NCI-H1105 (cell line): ENCODE data around the gene AKR1C1.
"Not testable (repeated sequence)": the region's sequence is repeated elsewhere in the genome, so short reads cannot be mapped to it uniquely, and the experiment has no call there.

ENCODE experiments used
- DNase-seq: peaks from one replicate; lab custom pipeline; 2025; lab: John Stamatoyannopoulos, UW

AKR1C1 gene

GRCh38 chr10:4947635-4948596 is 15.3 kb upstream of the AKR1C1 start:
- DNase-seq = no peak

- DNase-seq = not testable (repeated sequence)
Observed at GRCh38 chr10:4951512-4952162, 11.6 kb upstream of the AKR1C1 start.

DNA sequence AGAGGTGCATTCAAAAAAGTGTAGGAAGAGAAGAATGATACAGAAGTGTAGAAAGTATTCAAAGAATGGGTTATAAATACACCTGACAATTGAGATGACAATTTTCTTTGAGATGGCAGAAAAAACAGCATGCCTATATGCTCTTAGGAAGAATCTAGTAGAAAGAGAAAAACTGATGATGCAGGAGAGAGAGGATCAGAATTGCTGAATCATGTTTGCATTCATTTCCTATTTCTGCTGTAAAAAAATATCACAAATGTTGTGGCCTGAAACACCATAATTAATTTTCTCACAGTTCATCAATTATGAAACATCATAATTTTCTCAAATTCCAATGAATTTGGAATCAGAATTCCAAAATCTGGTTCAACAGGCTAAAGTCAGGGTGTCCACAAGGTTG is 9.8 kb upstream of the AKR1C1 start:
- no peak for DNase-seq

GRCh38 chr10:4956088-4956487 is 7.1 kb upstream of the AKR1C1 start:
- DNase-seq = not testable (repeated sequence)

- DNase-seq = not testable (repeated sequence)
Observed at GRCh38 chr10:4956955-4957645, 6.1 kb upstream of the AKR1C1 start.

GRCh38 chr10:4961558-4961957 is 1.7 kb upstream of the AKR1C1 start:
- not testable (repeated sequence) for DNase-seq

GRCh38 chr10:4962308-4962707 is 907 bp upstream of the AKR1C1 start:
- not testable (repeated sequence) for DNase-seq

- DNase-seq = not testable (repeated sequence)
Observed at GRCh38 chr10:4963815-4964154, 570 bp downstream of the AKR1C1 start.

- not testable (repeated sequence) for DNase-seq
Observed at GRCh38 chr10:4965763-4966162, 2.5 kb downstream of the AKR1C1 start.

GRCh38 chr10:4967189-4967588 is 4.0 kb downstream of the AKR1C1 start:
- not testable (repeated sequence) for DNase-seq

DNA sequence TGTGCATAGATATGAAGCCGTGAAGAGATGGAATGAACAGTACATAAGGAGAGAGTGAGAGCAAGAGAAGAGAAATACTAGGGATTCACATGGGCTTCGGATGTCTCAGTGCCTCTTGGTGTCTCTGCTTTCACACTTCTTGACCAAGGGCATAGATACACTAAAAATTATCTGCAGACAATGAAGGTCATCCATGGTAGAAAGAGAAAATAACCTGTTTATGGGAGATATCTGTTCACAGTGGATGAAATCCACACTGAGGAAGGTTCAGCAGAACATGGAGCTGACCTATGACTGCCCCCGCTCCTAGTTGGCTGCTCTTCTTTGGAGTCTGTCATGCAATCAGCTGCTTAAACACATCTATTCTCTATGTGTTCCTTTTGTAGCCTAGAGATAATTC is 6.1 kb downstream of the AKR1C1 start:
- not testable (repeated sequence) for DNase-seq

- not testable (repeated sequence) for DNase-seq
Observed at GRCh38 chr10:4970362-4970761, 7.1 kb downstream of the AKR1C1 start.

DNA sequence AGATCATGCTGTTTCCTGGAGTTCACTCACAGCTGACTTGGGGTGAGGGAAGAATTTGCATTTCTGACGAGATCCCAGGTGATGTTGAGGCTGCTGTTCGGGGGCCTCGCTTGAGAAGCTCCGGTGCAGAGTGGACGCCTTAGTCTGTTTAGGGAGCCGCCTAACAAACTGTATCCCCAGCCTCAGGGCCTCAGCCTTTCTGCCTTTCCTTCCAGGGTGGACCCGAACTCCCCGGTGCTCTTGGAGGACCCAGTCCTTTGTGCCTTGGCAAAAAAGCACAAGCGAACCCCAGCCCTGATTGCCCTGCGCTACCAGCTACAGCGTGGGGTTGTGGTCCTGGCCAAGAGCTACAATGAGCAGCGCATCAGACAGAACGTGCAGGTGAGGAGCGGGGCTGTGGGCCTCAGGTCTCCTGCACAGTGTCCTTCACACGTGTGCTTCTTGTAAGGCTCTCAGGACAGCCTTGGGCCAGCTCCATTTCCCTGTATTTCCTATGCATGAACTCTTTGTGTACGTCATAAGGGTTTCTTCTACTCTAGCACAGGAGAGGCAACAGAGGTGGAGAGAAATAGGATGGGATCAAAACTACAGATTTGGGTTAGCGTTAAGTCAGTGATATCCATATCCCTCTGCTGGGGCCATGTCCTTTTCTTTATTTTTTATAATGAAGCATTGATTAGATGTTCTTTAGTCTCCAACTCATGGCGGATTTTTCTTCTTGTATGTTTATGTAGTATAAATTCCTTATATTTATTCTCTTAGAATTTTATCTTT is 9.3 kb downstream of the AKR1C1 start:
- not testable (repeated sequence) for DNase-seq

DNA sequence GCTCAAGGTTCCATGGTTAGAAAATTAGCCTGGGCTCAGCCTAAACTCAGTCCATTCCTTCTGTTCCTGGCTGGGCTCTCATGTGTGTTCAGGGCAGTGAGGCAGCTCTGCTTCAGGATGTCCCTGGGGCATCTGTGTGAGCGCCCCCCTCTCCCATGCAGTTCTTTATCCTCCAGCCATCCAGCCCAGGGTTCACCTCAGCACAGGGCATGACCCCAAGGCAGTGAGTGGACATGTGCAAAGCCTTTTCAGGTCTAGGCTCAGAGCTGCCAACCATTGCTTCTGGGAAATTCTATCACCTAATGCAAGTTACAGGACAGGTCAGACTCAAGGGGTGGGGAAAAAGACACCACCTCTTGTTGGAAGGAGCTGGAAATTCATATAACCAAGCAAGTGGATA is 10.1 kb downstream of the AKR1C1 start:
- not testable (repeated sequence) for DNase-seq

DNA sequence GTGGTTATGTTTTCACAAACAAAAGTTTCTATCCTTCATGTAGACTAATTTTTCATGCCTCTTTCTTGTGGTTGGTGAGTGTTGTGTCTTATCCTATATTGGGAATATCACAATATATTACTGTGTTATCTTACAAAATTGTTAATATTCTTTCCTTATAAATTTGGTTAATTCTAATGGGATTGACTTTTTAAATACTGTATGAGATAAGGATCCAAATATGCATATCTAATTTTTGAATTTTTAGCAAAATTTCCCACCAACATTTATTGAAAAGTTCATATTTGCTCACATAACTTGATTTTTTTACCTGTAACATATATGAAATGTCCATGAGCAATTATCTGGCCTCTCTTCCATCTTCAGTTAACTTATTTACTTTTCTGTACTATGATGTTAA is 11.2 kb downstream of the AKR1C1 start:
- not testable (repeated sequence) for DNase-seq

GRCh38 chr10:4977025-4977424 is 13.8 kb downstream of the AKR1C1 start:
- no peak for DNase-seq

GRCh38 chr10:4978870-4979269 is 15.7 kb downstream of the AKR1C1 start:
- no peak for DNase-seq

GRCh38 chr10:4980793-4981192 is 17.6 kb downstream of the AKR1C1 start:
- no peak for DNase-seq

- no peak for DNase-seq
Observed at GRCh38 chr10:4981722-4982471, 18.7 kb downstream of the AKR1C1 start.

GRCh38 chr10:4982764-4983226 is 19.6 kb downstream of the AKR1C1 start:
- no peak for DNase-seq
